Measurements from ENCODE around the gene HHAT. TPM values are rescaled to one million over a fixed set of nuclear protein-coding genes. Genes with fewer than 3 reads are reported as not detected.

Gene HHAT
- total and polyA plus RNA-seq, 2 experiments from 2014 or later = 1.6 to 1.9 TPM

DNA sequence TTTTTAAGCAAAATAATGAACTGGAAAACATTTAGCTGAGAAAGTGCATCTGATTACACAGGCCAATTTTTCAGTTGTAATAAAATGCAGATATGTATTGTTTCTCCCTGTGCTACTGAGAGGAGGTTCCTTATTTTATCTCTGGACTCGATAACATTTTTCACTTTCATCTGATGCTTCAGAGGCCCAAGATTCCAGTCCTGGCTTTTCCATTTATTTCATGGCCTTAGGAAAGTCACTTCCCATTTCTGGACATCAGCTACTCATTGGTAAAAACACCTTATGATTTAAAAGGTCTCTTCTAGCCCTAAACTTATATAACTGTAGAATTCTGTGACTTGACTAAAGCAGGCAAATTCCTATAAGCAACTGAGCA lies 203.5 kb downstream of the HHAT start:
- no peaks in the 10 kb centered on the region for H4K20me1 ChIP-seq (ENCODE audit: insufficient read depth)
- no peak overlapping the region for H2AFZ ChIP-seq
- in situ Hi-C loops (cut with MboI) = no loop called here
- no peaks in the 10 kb centered on the region for H3K27me3 ChIP-seq (replicated peaks; ENCODE audit: insufficient read depth)
- TF ChIP-seq EZH2 (IDR thresholded peaks at IDR 0.05; ENCODE audit: insufficient read depth, poor library complexity, severe bottlenecking) = no peak
- TF ChIP-seq EZH2phosphoT487 (IDR thresholded peaks at IDR 0.05; ENCODE audit: insufficient read depth, low read depth) = no peak
- no peak overlapping the region for H3K4me2 ChIP-seq (ENCODE audit: unreplicated experiment)
- no peaks in the 10 kb centered on the region for H3K36me3 ChIP-seq (ENCODE audit: low read depth)
- no peak overlapping the region for H3K9ac ChIP-seq
- H3K27ac ChIP-seq = no peak overlapping the region
- no peaks in the 10 kb centered on the region for H3K9me2 ChIP-seq (ENCODE audit: insufficient read depth)
- no peak overlapping the region for H3K4me3 ChIP-seq
- H3F3A ChIP-seq (ENCODE audit: insufficient read depth) = no peaks in the 10 kb centered on the region
- DNase-seq = no peak
- H3K4me1 ChIP-seq (ENCODE audit: insufficient read depth) = no peaks in the 10 kb centered on the region
- no peaks in the 10 kb centered on the region for H3K79me2 ChIP-seq (ENCODE audit: insufficient read depth)
- H3K9me3 ChIP-seq (ENCODE audit: low read depth) = no peaks in the 10 kb centered on the region
- WGBS, 2 experiments (ENCODE audit: low coverage in 1 of 2, low lambda C conversion rate in 2 of 2, missing lambda C conversion rate in 2 of 2) = 3 to 5% methylated on average over 1 of the region's 1 CpG

DNA sequence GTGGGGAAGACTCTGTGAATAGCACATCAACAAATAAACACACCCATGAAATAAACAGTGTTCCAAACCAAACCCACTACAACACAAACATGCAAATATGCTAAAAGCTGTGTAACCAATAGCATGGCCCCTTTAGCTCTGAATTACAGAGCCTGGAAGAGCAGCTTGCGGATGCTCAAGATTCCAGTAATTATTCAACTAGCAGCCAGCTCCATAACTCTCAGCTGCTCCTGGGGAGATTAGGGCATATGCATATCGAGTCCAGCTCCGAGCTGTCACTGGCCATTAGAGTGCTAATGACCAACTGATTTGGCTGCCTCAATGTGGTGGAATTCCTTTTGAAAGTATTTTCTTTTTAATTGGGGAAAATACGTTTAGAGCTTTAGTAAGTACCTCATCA lies 207.1 kb downstream of the HHAT start:
- no peaks in the 10 kb centered on the region for H4K20me1 ChIP-seq (ENCODE audit: insufficient read depth)
- no peaks in the 10 kb centered on the region for H3K4me1 ChIP-seq (ENCODE audit: insufficient read depth)
- no peaks in the 10 kb centered on the region for H3K36me3 ChIP-seq (ENCODE audit: low read depth)
- in situ Hi-C loops (cut with MboI) = no loop called here
- H3K27ac ChIP-seq = no peak overlapping the region
- H2AFZ ChIP-seq = no peak overlapping the region
- WGBS, 2 experiments (ENCODE audit: low coverage in 1 of 2, low lambda C conversion rate in 2 of 2, missing lambda C conversion rate in 2 of 2) = 29 to 30% methylated on average over 4 of the region's 4 CpGs
- no peaks in the 10 kb centered on the region for H3K9me2 ChIP-seq (ENCODE audit: insufficient read depth)
- no peak overlapping the region for H3K9ac ChIP-seq
- H3F3A ChIP-seq (ENCODE audit: insufficient read depth) = no peaks in the 10 kb centered on the region
- TF ChIP-seq EZH2phosphoT487 (IDR thresholded peaks at IDR 0.05; ENCODE audit: insufficient read depth, low read depth) = no peak
- TF ChIP-seq EZH2 (IDR thresholded peaks at IDR 0.05; ENCODE audit: insufficient read depth, poor library complexity, severe bottlenecking) = no peak
- no peaks in the 10 kb centered on the region for H3K9me3 ChIP-seq (ENCODE audit: low read depth)
- no peaks in the 10 kb centered on the region for H3K27me3 ChIP-seq (replicated peaks; ENCODE audit: insufficient read depth)
- no peak overlapping the region for H3K4me2 ChIP-seq (ENCODE audit: unreplicated experiment)
- H3K79me2 ChIP-seq (ENCODE audit: insufficient read depth) = no peaks in the 10 kb centered on the region
- DNase-seq = no peak
- H3K4me3 ChIP-seq = no peak overlapping the region

DNA sequence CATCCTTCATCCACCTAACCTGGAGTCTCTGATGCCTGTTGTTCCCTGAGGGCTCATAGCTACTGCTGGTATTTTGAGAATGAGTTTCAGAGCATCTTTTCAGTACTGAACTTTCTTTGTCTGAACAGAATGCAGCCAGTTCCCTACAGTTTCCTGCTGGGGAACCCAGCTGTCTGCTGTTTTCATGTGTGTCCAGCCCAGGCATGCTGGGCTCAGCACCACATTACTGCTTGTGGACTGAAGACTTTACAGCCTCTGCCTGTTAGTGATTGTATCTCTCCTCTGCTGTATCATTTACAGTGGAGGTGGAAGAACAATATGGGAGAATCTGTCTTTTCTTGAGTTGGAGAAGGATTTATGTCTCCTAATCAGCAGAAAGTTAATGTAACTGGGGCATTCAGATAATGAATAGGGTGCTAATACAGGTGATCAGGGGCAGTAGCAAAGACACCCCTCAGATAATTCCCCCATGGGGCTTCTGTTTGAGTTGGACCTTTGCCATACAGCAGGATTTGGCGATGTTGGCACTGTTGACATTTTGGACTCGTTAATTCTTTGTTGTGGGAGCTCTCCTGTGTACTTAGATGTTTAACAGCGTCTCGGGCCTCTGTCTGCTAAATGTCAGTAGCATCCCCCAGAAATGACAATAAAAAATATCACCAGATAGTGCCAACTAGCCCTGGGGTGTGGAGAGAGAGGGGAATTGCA lies 207.7 kb downstream of the HHAT start:
- TF ChIP-seq EZH2phosphoT487 (IDR thresholded peaks at IDR 0.05; ENCODE audit: insufficient read depth, low read depth) (no peak), EZH2 (IDR thresholded peaks at IDR 0.05; ENCODE audit: insufficient read depth, poor library complexity, severe bottlenecking) (no peak)
- H2AFZ ChIP-seq = no peak overlapping the region
- no peaks in the 10 kb centered on the region for H3K9me2 ChIP-seq (ENCODE audit: insufficient read depth)
- H3K27me3 ChIP-seq (replicated peaks; ENCODE audit: insufficient read depth) = no peaks in the 10 kb centered on the region
- H3K36me3 ChIP-seq (ENCODE audit: low read depth) = no peaks in the 10 kb centered on the region
- no peak overlapping the region for H3K9ac ChIP-seq
- no peak for DNase-seq
- no peak overlapping the region for H3K4me3 ChIP-seq
- no peaks in the 10 kb centered on the region for H4K20me1 ChIP-seq (ENCODE audit: insufficient read depth)
- no peaks in the 10 kb centered on the region for H3K9me3 ChIP-seq (ENCODE audit: low read depth)
- H3K4me2 ChIP-seq (ENCODE audit: unreplicated experiment) = no peak overlapping the region
- H3K27ac ChIP-seq = no peak overlapping the region
- H3K79me2 ChIP-seq (ENCODE audit: insufficient read depth) = no peaks in the 10 kb centered on the region
- H3K4me1 ChIP-seq (ENCODE audit: insufficient read depth) = no peaks in the 10 kb centered on the region
- H3F3A ChIP-seq (ENCODE audit: insufficient read depth) = no peaks in the 10 kb centered on the region
- in situ Hi-C loops (cut with MboI) = no loop called here
- WGBS, 2 experiments (ENCODE audit: low coverage in 1 of 2, low lambda C conversion rate in 2 of 2, missing lambda C conversion rate in 2 of 2) = 44 to 52% methylated on average over 4 of the region's 4 CpGs

DNA sequence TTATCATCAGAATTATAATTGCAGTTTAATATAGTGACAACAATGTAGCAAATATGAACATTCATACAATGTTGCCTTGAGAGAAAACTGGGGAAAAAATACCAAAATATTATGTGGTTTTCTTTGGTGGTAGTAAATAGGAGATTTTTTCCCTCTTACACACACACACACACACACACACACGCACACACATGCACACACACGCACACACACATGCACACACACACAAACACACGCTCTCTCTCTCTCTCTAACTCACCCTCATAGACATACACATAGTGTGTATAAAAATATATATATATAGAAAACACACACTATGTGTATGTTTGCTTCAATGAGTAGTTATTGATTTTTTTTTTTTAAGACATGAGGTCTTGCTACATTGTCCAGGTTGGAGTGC lies 211.6 kb downstream of the HHAT start:
- Histone ChIP-seq H3K79me2 (ENCODE audit: insufficient read depth) (no peaks in the 10 kb centered on the region), H2AFZ (no peak overlapping the region), H3K9ac (no peak overlapping the region), H3K4me3 (no peak overlapping the region), H3K9me2 (ENCODE audit: insufficient read depth) (no peaks in the 10 kb centered on the region), H3K4me2 (ENCODE audit: unreplicated experiment) (no peak overlapping the region), H3F3A (ENCODE audit: insufficient read depth) (no peaks in the 10 kb centered on the region), H3K4me1 (ENCODE audit: insufficient read depth) (no peaks in the 10 kb centered on the region), H3K27me3 (replicated peaks; ENCODE audit: insufficient read depth) (no peaks in the 10 kb centered on the region), H3K27ac (no peak overlapping the region), H3K36me3 (ENCODE audit: low read depth) (no peaks in the 10 kb centered on the region), H4K20me1 (ENCODE audit: insufficient read depth) (no peaks in the 10 kb centered on the region), H3K9me3 (ENCODE audit: low read depth) (no peaks in the 10 kb centered on the region)
- WGBS, 2 experiments (ENCODE audit: low coverage in 1 of 2, low lambda C conversion rate in 2 of 2, missing lambda C conversion rate in 2 of 2) = 45 to 49% methylated on average over 3 of the region's 3 CpGs
- in situ Hi-C loops (cut with MboI) = no loop called here
- TF ChIP-seq EZH2phosphoT487 (IDR thresholded peaks at IDR 0.05; ENCODE audit: insufficient read depth, low read depth) = no peak
- DNase-seq = no peak

All from GM23248 (cell line).